Fibroblast of skin of abdomen (primary cell): ENCODE data around the gene CSNK1G2.
A peak's percentile ranks its signal among the peaks of the same experiment; 100 is the strongest.

ENCODE experiments used
- DNase-seq: peaks from one replicate; pipeline ENCODE4 v3.0.0-alpha.2; 2013

The CSNK1G2 gene

DNA sequence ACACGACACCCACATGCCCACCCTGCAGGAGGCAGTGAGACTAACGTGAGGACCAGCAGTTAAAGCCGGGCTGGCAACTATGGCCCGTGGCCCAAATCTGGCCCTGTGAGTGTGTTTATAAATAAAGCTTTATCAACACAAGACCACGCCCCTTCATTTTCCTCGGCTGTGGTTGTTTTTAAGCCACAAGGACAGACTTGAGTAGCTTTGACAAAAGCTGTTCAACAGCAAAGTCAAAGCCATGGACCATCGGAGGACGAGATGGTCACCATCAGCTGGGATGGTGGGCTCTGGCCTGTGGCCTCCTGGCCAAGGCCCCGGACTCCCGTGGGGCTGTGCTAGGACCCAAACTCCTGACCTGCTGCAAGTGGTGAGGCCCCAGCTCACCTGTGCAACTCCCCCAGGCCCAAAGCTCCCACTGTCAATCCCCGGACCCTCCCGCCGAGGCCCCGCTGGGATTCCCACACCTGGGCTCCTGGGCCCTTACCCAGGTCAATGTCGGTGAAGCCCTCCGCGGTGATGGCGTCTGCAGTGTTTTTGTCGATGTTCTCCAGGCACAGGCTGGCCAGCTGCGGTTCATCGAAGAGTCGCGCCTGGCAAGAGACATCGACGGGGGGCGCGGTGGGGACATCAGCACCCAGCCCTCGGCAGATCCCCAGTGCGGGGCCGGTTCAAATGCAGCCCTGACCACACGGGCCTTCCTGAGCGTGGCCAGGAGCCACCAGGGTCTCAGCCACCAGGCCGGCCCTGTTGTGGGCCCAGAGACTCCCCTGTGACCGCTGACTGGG lies 49.5 kb downstream of the CSNK1G2 start:
- no peak for DNase-seq

DNA sequence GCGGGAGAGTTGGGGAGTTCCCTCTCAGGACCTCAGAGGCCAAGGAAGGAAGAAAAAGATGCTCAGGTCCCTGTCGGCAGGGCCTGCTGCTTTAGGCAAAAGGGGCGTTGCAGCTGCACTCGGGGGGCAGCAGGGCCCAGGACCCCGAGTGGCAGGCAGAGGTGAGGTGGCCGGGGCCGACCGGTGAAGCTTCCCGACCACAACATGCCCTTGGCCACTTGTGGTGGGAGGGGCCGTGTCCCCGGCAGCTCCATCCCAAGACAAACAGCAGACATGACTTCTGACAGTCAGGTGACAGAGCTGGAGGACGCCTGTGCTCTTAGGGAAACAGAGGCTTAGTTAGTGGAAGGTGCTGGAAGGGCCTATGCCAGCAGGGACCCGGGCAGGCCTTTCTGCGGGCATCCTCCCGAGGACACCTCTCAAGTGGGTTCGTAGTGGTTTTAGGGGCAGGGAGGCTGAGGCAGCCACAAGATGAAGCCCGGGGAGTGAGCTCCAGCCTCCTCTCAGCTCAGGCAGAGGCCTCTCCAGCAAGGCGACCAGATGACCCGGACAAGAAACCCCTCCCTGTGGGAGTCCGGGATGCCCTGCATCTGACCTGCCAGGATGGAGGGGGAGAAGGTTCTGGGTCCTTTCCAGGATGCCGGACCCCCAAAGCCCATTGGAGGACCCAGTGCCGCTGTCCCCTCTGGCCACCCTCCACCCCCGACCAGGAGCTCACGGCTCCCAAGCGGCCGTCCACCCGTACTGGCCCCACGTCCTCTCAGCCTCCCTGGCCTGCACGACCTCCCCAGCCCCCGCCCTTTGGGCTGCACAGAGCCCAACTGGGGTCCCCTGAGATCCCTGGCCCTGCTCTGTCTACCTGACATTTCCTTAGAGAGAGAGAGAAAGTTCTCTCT lies 50.3 kb downstream of the CSNK1G2 start:
- no peak for DNase-seq

DNA sequence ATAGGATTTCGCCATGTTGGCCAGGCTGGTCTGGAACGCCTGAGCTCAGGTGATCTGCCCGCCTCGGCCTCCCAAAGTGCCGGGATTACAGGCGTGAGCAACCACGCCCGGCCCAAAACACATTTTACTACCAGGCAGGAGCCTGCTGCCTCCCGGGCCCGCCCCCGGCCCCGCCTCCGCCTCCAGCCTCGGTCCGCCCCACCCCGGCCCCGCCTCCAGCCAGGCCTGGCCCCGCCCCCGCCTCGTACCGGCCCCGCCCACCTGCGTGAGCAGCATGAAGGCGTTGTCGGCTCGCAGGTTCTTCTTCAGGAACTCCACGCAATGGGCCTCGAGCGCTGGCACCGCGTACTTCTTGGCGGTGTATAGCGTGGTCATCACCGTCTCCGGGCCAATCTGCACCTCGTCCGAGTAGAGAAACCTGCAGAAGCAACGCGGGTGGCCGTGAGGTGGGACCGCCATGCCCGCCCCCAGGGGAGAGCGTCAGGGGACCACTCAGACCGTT lies 51.8 kb downstream of the CSNK1G2 start:
- DNase-seq: no peak

DNA sequence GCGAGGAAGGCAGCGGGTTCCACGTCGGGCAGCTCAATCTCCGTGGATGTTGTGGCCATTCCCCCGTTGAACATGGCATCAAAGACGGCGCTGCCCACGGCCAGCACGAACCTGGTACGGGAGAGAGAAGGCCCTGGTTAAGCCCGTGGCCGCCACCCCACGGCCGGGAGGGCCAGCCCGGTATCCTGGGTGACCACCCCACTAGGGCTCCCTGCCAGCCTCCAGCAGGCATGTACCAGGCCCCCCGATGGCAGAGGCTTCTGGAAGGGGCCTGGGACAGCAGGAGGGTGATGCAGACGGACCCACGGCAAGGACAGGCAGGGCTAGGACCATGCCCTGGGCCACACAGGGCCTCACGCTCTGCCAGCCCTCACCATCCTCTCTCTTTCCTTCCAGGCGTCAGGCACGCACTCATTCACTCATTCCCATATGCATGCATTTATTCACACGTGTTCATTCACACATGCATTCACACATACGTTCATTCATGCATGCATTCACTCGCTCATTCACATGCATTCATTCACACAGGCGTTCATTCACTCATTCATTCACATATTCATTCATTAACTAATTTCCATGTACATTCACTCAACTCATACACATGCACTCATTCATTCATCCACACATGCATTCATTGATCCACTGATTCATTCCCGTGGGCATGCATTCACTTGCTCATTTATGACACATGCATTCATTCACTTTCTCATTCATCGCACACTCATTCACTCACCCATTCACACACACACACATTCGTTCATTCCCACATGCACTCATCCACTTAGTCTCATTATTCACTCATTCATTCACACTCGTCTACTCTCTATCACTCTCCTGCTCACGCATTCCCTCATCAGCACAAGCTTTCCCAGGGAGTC lies 56.6 kb downstream of the CSNK1G2 start:
- no peak for DNase-seq

DNA sequence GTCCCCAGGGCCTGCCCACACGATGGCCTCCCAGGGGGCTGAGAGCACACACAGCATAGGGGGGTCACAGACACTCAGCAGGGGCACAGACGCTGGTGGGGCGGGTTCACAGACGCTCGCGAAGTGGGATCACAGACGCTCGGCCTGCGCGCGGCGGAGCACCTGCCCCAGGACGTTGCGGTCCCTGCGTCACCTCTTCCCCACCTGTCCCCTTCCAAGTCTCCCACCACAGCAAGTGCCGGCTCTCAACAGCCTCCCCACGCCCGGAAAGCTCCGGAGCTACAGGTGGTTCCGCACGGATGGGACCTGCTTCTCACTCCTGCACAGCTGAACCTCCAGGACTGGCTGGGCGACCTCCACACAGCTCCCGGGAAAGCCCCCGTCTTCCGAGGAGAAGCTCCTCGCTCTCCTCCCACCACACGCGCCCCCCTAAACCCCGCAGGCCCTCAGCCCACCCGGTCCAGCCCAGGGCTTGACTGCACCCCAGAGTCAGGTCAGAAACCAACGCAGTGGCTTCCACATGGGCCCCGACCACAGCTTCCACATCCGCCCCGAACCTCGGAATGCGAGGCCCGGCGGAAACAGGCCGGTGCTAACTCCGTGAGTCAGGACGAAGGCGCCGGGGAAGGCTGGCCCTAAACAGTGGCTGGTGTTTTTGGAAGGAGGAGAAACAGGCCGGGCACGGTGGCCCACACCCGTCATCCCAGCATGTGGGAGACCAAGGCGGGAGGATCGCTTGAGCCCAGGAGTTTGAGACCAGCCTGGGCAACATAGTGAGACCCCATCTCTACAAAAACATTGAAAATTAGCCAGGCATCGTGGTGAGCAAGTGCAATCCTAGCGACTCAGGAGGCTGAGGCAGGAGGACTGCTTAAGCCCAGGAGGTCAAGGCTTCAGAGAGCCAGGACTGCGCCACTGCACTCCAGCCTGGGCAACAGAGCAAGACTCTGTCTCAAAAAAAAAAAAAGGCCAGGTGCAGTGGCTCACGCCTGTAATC lies 58.0 kb downstream of the CSNK1G2 start:
- DNase-seq: no peak

DNA sequence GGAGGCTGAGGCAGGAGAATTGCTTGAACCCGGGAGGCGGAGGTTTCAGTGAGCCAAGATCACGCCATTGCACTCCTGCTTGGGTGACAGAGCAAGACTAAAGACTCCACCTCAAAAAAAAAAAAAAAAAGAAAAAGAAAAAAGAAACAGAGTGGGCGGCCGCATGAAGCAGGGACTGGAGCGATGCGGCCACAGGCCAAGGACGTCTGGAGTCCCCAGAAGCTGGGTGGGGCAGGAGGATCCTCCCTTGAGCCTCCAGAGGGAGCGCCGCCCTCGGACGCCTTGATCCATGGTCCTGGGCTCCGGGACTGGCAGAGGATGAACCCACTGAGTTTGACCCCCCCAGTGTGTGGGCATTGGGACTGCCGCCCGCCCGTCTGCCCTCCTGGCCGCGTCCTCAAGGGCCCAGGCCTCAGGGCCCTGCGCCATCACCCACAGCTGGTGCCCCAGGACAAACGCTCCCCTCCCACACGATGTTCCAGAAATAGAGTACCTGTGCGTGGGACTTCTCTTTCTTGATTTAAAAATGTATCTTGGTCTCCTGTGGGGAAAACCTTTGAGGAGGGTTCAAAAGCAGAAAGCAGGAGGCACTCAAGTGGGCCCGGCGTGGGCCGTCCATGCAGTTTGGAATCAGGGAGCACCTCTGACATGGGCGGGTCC lies 59.0 kb downstream of the CSNK1G2 start:
- DNase-seq: no peak

DNA sequence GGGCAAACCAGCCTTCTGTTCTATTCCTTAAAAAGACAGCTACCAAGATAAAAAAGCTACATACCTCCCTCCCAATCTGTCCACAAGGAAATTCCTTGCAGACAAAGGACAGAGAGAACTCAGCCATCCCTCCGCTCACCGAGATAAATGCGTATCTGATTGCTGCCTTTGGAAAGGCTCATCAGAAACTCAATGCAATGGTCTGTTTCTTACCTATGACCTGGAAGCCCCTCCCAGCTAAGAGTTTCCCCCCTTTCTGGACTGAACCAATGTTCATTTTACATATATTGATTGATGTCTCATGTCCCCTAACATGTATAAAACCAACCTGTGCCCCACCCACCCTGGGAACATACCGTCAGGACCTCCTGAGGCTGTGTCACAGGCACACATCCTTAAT lies 62.9 kb downstream of the CSNK1G2 start:
- no peak for DNase-seq

DNA sequence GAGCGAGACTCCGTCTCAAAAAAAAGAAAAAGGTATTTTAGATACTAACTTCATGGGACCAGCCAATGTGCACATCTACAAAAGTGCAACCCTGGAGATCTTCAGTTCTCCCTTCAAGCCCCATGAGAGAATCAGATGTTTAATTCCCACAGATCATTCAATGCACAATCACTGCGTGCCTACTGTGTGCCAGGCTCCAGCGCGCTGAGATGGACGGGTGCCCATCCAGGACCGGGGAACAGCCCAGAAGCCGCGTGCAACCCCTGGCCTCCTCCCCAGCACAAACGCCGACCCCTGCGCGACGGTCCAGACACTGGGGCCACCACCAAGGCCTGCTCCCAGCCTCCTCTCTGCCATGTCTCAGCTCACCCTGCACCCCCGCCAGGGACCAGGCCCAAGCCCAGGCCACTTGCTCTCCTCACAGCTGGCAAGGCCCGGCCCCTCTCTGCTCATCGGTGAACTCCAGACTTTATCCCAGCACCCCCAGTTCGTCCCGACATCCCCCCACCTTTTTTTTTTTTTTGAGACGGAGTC lies 69.2 kb downstream of the CSNK1G2 start:
- no peak for DNase-seq

DNA sequence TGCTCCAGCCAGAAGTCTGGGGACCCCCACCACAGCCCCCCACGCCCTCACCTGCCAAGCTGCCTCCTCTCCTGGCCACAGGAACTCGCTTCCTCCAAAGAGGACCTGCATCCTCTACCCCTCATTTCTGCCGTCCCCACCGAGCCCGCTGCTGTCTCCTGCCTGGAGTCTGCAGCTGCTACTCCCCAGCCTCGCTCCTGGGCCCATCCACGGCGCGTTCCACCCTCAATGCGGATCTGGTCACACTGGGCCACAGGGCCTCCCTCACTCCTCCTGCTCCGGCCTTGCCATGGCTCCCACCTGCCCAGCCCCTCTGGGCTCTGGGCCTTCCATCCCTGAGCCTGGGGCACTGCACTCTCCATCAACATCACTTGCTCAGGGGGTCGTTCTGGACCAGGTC lies 70.2 kb downstream of the CSNK1G2 start:
- DNase-seq: no peak

DNA sequence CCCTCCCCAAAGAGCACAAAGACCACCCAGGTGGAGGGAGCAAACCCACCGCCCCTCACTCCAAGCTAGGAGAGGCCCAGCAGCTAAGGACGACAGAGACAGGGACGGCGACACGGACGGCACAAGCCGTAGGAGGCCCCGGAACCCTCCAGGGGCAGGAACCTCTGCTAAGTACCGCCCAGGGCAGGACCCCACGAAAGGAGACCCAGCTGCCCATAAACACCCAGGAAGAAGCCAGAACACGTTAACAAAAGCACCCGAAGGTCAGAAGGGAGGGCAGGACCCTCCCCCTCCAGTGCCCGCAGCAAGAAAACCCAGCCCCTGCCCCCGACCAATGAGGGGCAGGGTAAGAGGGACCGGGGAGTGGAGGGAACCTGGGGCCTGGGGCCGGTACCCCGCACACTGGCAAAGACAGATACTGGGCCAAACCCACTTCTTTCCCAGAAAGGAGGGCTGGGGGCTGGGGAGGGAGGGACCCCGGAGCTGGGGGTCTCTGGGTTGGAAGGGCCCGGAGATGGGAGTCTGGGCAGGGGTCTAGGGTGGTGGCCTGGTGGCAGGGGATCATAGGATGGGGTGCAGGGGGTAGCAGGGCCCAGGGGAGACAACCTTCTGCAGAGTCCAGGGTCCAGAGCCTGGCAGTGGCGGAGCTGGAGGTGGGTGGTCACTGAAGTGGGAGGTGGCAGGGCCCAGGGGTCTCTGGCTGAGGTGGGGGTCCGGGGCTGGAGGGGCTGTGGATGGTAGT lies 72.1 kb downstream of the CSNK1G2 start:
- DNase-seq: no peak

DNA sequence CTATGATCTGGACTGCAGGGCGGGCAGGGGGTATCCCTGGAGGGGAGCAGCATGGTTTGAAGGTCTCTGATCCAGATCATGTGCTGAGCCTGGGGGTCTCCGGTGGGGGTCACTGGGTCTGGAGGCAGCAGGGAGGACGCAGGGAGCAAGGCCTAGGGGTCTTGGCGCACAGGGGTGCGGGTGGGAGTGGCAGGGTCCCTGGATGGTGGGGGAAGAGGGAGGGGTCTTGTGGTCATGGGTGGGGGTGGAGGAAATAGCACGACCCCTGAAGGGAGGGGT lies 72.7 kb downstream of the CSNK1G2 start:
- DNase-seq: no peak

DNA sequence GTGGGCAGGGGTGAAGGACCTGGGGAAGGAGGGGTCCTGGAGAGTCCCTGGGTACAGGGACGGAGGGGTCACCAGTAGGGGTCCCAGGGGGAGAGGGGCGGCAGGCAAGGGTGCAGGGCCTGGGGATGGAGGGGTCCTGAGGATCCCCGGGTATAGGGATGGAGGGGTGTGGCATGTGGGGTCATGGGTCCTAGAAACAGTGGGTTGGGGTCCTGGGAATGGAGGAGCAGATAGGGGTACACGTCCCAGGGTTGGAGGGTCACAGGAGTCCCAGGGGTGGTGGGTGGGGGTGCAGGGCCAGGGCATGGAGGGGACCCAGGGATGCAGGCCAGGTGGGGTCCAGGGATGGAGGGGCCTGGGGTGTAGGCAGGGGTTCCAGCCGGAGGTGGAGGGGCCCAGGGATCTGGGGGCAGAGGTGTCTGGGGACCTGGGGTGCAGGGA lies 73.2 kb downstream of the CSNK1G2 start:
- DNase-seq: no peak

DNA sequence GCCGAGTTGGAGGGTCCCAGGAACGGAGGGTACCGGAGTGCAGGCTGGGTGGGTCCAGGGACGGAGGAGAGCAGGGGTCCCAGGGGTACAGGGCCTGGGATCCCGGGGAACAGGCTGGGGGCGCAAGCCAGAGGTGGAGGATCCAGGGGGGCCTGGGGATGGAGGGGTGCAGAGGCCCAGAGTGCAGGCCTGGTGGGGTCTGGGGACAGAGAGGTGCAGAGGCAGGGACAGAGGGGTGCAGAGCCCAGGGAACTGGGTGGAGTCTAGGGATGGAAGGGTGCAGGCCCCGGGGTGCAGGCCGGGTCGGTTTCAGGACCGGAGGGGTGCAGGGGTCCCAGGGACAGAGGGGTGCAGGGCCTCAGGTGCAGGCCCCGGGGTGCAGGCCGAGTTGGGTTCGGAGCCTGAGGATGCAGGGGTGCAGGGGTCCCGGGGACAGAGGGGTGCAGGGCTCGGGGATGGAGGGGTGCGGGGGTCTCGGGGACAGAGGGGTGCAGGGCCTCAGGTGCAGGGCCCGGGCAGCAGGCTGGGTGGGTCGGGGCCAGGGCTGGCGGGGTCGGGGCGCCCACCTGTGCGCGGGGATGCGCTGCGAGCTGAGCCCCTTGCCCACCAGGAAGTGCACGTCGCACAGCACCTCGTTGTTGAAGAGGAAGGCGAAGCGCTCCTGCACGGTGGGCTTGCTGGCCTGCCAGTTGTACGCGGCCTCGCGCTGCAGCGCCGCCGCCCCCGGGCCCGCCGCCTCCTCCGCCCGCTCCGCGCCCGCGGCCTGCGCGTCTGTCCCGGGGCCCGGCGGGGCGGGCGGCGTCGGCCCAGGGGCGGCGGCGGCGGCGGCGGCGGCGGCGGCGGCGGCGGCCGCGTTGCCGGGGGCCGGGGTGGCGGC lies 74.0 kb downstream of the CSNK1G2 start:
- DNase-seq: no peak

DNA sequence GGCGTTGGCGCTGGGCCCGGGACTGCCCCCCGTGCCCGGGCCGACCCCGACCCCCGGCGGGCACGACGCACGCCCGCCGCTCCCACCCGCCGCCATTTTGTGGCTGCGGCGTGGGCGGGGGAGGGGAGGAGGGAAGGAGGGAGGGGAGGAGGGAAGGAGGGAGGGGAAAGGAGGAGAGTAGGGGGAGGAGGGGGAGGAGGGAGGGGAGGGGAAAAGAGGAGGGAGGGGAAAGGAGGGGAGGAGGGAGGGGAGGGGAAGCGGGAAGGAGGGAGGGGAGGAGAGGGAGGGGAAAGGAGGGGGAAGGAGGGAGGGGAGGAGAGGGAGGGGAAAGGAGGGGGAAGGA lies 74.6 kb downstream of the CSNK1G2 start, which contains the start of gene BTBD2:
Gene BTBD2, minus strand, starts transcription at position 107 of the 343 bp plus-strand sequence. Its CDS starts 11 bp downstream, at position 96.
- peak; percentile 83 for DNase-seq

DNA sequence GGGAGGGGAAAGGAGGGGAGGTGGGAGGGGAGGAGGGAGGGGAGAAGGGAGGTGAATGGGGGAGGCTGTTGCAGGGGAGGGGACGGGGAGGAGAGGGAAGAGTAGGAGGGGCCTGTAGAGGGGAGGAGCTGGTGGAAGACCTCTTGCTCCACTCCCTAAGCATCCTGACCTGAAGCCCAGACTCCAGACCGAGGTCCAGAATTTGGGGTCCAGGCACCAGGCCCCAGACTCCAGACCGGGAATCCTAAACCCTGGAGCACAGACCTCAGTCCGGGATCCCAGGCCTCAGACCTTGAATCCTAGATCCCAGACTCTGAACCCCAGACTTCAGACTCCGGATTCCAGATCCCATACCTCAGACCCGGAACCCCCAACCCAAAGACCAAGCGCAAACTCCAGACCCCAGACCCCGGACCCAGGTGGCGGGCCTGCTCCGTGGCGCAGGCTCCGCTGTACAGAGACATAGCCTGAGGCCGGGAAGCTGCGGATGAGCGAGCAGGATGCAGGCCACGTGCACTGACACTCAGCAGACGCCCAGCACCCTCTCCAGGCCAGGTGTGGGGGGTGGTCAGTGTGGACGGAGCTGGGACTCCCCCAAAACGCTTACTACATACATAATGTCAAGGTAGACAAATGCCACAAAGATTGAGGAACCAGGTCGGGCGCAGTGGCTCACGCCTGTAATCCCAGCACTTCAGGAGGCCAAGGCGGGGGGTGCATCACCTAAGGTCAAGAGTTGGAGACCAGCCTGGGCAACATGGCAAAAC lies 75.3 kb downstream of the CSNK1G2 start:
- peak; percentile 86 for DNase-seq

DNA sequence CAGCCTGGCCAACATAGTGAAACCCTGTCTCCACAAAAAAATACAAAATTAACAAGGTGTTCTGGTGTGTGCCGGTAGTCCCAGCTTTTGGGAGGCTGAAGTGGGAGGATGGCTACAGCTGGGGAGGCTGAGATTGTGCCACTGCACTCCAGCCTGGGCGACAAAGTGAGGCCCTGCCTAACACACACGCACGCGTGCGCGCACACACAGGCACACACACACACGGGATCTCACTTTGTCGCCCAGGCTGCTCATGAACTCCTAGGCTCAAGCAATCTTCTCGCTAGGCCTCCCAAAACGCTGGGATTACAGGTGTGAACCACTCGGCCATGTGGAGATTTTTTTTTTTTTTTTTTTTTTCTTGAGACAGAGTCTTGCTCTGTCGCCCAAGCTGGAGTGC lies 77.8 kb downstream of the CSNK1G2 start:
- DNase-seq: no peak

DNA sequence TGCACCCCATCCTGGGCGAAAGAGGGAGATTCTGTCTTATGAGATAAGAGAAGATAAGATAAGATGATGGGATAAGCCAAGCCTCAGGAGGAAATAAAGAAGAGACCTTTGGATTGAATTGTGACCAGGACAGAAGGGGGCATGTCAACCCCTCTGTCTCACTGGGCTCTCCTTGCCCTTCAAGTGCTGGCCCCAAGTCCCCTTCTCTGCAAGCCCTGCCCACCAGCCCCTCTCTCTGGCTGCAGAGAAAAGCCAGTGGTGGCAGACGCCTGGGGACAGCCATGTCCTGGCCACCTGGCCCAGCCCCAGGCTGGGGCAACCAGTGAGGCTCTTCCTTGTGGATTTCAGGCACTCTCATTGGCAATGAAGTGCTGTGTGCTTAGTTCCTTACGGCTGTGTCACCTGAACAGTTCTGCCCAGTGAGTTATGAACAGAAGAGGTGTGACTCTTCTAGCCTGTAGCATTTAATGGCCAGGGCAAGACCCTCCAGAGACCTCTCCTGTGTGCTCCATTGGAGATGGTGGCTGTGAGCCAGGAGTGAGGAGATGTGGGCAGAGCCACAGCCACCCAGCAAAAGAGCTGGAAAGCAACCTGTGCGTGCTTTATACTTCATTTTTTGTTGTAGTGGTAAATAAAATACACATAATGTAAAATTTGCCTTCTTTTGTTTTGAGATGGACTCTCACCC lies 80.6 kb downstream of the CSNK1G2 start:
- DNase-seq: no peak
